HG02938 (cell line): ENCODE measurements around the gene CHKA.

Experiments used
- ATAC-seq: cut with Tn5 transposase; IDR thresholded peaks from one replicate; pipeline ENCODE4 v1.9.1; 2021; ENCODE audit warnings: mild to moderate bottlenecking, moderate library complexity; ENCODE audit not compliant: unreplicated experiment

CHKA gene

GRCh38 chr11:68033708-68034045 is 87.5 kb downstream of the CHKA start:
- ATAC-seq, result no peak

GRCh38 chr11:68032997-68033707 is 88.0 kb downstream of the CHKA start:
- ATAC-seq, result no peak

GRCh38 chr11:68032003-68032402 is 89.2 kb downstream of the CHKA start:
- ATAC-seq, result no peak

GRCh38 chr11:68031144-68031464 is 90.1 kb downstream of the CHKA start:
- ATAC-seq, result no peak

- ATAC-seq, result peak; percentile 91
Observed at GRCh38 chr11:68030318-68031143, 90.7 kb downstream of the CHKA start, which contains the start of gene NDUFS8. Gene NDUFS8 (plus strand): TSS chr11:68030681. CDS start chr11:68032152, 1,471 bp downstream.

- no peak for ATAC-seq
Observed at GRCh38 chr11:68028802-68029545, 92.2 kb downstream of the CHKA start.

- ATAC-seq, result no peak
Observed at GRCh38 chr11:68027667-68028066, 93.5 kb downstream of the CHKA start.

GRCh38 chr11:68026391-68027105 is 94.6 kb downstream of the CHKA start:
- no peak for ATAC-seq

GRCh38 chr11:68025047-68025446 is 96.1 kb downstream of the CHKA start:
- ATAC-seq, result no peak

GRCh38 chr11:68024508-68024907 is 96.7 kb downstream of the CHKA start:
- ATAC-seq, result no peak

- ATAC-seq, result no peak
Observed at GRCh38 chr11:68022531-68022930, 98.7 kb downstream of the CHKA start.

- ATAC-seq, result no peak
Observed at GRCh38 chr11:68021167-68021787, 99.9 kb downstream of the CHKA start.

- ATAC-seq, result no peak
Observed at GRCh38 chr11:68020575-68020974, 100.6 kb downstream of the CHKA start.

- ATAC-seq, result no peak
Observed at GRCh38 chr11:68019486-68019885, 101.7 kb downstream of the CHKA start.

- ATAC-seq, result no peak
Observed at GRCh38 chr11:68018730-68019190, 102.4 kb downstream of the CHKA start.

- ATAC-seq, result no peak
Observed at GRCh38 chr11:68017980-68018729, 103.0 kb downstream of the CHKA start.

GRCh38 chr11:68016904-68017817 is 104.0 kb downstream of the CHKA start:
- ATAC-seq, result no peak

GRCh38 chr11:68016161-68016903 is 104.9 kb downstream of the CHKA start:
- ATAC-seq, result no peak
